Measurements from ENCODE around the gene DCUN1D5. TPM values are rescaled to one million over a fixed set of nuclear protein-coding genes. Genes with fewer than 3 reads are reported as not detected.

Gene DCUN1D5
- total and polyA plus RNA-seq, 2 experiments from 2014 or later: 136 to 189 TPM

DNA sequence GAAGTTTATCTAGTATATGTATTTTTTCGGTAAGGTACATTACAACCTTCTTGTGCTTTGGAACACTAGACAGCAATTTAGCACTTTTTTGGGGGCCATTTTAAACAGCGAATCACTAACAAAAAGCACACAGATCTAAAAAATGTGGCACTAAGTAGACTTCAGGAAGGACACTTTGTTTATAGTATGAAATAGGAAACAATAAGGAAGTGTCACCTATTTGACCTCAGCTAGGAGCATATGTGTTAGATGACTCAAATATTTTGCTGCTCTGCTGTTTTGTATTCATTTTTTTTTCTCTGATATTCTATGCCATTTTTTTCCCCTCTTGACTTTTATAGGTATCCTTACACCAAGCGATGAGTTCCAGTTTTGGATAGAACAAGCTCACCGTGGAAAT lies 22.9 kb upstream of the DCUN1D5 start (continued):
- TF ChIP-seq, protein P1, sequence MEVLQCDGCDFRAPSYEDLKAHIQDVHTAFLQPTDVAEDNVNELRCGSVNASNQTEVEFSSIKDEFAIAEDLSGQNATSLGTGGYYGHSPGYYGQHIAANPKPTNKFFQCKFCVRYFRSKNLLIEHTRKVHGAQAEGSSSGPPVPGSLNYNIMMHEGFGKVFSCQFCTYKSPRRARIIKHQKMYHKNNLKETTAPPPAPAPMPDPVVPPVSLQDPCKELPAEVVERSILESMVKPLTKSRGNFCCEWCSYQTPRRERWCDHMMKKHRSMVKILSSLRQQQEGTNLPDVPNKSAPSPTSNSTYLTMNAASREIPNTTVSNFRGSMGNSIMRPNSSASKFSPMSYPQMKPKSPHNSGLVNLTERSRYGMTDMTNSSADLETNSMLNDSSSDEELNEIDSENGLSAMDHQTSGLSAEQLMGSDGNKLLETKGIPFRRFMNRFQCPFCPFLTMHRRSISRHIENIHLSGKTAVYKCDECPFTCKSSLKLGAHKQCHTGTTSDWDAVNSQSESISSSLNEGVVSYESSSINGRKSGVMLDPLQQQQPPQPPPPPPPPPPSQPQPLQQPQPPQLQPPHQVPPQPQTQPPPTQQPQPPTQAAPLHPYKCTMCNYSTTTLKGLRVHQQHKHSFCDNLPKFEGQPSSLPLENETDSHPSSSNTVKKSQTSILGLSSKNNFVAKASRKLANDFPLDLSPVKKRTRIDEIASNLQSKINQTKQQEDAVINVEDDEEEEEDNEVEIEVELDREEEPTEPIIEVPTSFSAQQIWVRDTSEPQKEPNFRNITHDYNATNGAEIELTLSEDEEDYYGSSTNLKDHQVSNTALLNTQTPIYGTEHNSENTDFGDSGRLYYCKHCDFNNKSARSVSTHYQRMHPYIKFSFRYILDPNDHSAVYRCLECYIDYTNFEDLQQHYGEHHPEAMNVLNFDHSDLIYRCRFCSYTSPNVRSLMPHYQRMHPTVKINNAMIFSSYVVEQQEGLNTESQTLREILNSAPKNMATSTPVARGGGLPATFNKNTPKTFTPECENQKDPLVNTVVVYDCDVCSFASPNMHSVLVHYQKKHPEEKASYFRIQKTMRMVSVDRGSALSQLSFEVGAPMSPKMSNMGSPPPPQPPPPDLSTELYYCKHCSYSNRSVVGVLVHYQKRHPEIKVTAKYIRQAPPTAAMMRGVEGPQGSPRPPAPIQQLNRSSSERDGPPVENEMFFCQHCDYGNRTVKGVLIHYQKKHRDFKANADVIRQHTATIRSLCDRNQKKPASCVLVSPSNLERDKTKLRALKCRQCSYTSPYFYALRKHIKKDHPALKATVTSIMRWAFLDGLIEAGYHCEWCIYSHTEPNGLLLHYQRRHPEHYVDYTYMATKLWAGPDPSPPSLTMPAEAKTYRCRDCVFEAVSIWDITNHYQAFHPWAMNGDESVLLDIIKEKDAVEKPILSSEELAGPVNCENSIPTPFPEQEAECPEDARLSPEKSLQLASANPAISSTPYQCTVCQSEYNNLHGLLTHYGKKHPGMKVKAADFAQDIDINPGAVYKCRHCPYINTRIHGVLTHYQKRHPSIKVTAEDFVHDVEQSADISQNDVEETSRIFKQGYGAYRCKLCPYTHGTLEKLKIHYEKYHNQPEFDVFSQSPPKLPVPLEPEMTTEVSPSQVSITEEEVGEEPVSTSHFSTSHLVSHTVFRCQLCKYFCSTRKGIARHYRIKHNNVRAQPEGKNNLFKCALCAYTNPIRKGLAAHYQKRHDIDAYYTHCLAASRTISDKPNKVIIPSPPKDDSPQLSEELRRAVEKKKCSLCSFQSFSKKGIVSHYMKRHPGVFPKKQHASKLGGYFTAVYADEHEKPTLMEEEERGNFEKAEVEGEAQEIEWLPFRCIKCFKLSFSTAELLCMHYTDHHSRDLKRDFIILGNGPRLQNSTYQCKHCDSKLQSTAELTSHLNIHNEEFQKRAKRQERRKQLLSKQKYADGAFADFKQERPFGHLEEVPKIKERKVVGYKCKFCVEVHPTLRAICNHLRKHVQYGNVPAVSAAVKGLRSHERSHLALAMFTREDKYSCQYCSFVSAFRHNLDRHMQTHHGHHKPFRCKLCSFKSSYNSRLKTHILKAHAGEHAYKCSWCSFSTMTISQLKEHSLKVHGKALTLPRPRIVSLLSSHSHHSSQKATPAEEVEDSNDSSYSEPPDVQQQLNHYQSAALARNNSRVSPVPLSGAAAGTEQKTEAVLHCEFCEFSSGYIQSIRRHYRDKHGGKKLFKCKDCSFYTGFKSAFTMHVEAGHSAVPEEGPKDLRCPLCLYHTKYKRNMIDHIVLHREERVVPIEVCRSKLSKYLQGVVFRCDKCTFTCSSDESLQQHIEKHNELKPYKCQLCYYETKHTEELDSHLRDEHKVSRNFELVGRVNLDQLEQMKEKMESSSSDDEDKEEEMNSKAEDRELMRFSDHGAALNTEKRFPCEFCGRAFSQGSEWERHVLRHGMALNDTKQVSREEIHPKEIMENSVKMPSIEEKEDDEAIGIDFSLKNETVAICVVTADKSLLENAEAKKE (CRISPR knock-in tag; IDR thresholded peaks at IDR 0.05): no peak
- TF ChIP-seq POLR2AphosphoS5 (IDR thresholded peaks at IDR 0.05; ENCODE audit: low read depth) (no peak), STAT1 (IDR thresholded peaks at IDR 0.05; ENCODE audit: unreplicated experiment) (no peak)

DNA sequence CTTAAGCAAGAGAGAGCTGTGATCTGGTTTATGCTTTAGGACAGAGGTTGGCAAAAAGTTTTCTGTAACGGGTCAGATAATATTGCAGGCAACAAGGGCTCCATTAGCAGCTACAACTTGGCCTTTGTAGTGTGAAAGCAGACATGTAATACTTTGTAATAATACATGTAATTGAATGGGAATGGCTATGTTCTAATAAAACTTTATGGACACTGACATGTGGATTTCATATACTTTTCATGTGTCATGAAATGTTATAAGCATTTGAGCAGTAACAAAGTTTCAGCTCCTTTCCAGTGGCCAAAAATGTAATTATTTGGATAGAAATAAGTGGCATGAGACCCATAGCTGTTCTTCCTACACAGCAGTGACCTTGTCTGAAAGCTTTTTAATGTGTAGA lies 20.4 kb upstream of the DCUN1D5 start:
- Histone ChIP-seq H3K4me3 (no peak overlapping the region), H3K4me2 (no peak overlapping the region)
- no peak for ATAC-seq
- TF ChIP-seq, protein P1 (CRISPR knock-in tag; IDR thresholded peaks at IDR 0.05): no peak
- no peak for TF ChIP-seq POLR2AphosphoS5 (IDR thresholded peaks at IDR 0.05; ENCODE audit: low read depth)
- no peak for TF ChIP-seq STAT1 (IDR thresholded peaks at IDR 0.05; ENCODE audit: unreplicated experiment)
- TF ChIP-seq, protein P2, sequence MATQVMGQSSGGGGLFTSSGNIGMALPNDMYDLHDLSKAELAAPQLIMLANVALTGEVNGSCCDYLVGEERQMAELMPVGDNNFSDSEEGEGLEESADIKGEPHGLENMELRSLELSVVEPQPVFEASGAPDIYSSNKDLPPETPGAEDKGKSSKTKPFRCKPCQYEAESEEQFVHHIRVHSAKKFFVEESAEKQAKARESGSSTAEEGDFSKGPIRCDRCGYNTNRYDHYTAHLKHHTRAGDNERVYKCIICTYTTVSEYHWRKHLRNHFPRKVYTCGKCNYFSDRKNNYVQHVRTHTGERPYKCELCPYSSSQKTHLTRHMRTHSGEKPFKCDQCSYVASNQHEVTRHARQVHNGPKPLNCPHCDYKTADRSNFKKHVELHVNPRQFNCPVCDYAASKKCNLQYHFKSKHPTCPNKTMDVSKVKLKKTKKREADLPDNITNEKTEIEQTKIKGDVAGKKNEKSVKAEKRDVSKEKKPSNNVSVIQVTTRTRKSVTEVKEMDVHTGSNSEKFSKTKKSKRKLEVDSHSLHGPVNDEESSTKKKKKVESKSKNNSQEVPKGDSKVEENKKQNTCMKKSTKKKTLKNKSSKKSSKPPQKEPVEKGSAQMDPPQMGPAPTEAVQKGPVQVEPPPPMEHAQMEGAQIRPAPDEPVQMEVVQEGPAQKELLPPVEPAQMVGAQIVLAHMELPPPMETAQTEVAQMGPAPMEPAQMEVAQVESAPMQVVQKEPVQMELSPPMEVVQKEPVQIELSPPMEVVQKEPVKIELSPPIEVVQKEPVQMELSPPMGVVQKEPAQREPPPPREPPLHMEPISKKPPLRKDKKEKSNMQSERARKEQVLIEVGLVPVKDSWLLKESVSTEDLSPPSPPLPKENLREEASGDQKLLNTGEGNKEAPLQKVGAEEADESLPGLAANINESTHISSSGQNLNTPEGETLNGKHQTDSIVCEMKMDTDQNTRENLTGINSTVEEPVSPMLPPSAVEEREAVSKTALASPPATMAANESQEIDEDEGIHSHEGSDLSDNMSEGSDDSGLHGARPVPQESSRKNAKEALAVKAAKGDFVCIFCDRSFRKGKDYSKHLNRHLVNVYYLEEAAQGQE (IDR thresholded peaks at IDR 0.05; ENCODE audit: unreplicated experiment): no peak
- TF ChIP-seq ZNF331 (CRISPR knock-in tag; IDR thresholded peaks at IDR 0.05; ENCODE audit: low read depth): no peak

More for the DNA sequence above, 20.4 kb upstream of the DCUN1D5 start:
- Mint-ChIP-seq H3K36me3 (ENCODE audit: low read depth) (peaks cover 13% of the 10 kb centered on the region; the same call in 2 of the 3 replicates), H3K9me3 (no peaks in the 10 kb centered on the region), H3K4me3 (no peak overlapping the region), H3K27me3 (ENCODE audit: insufficient read depth, low read depth, poor library complexity) (peaks cover 7% of the 10 kb centered on the region), H3K4me1 (peaks cover 11% of the 10 kb centered on the region; the same call in 2 of the 3 replicates), H3K27ac (no peak overlapping the region)
- no peaks in the 10 kb centered on the region for H3K9me2 ChIP-seq (ENCODE audit: insufficient read depth)
- 0 out of 2 replicates have a peak, but pooled peaks cover 2% of the 10 kb centered on the region for H3K36me3 ChIP-seq (ENCODE audit: insufficient read depth)
- no peak for DNase-seq (ENCODE audit: low spot score)
- H4K20me1 ChIP-seq (replicated peaks; ENCODE audit: insufficient read depth): no peaks in the 10 kb centered on the region
- H3K27ac ChIP-seq (ENCODE audit: low read depth): no peak overlapping the region
- H2AFZ ChIP-seq: no peak overlapping the region
- no peaks in the 10 kb centered on the region for H3K27me3 ChIP-seq (ENCODE audit: insufficient read depth)
- peaks cover 4% of the 10 kb centered on the region; the same call in 1 of the 2 replicates for H3K79me2 ChIP-seq (replicated peaks; ENCODE audit: insufficient read depth)
- H3K4me1 ChIP-seq (ENCODE audit: insufficient read depth): peaks cover 8% of the 10 kb centered on the region; the same call in 1 of the 2 replicates
- H3F3A ChIP-seq (replicated peaks; ENCODE audit: low read depth): no peaks in the 10 kb centered on the region
